GM18870 (cell line): ENCODE measurements around the gene CSNK1G1.
"Not testable (repeated sequence)": the region's sequence is repeated elsewhere in the genome, so short reads cannot be mapped to it uniquely, and the experiment has no call there.

Source experiments
- ATAC-seq: cut with Tn5 transposase; IDR thresholded peaks from one replicate; pipeline ENCODE4 v1.9.1; 2021; ENCODE audit warnings: moderate library complexity; ENCODE audit not compliant: unreplicated experiment

CSNK1G1 gene

GRCh38 chr15:64288999-64289398 lies 67.0 kb downstream of the CSNK1G1 start:
- no peak for ATAC-seq

DNA sequence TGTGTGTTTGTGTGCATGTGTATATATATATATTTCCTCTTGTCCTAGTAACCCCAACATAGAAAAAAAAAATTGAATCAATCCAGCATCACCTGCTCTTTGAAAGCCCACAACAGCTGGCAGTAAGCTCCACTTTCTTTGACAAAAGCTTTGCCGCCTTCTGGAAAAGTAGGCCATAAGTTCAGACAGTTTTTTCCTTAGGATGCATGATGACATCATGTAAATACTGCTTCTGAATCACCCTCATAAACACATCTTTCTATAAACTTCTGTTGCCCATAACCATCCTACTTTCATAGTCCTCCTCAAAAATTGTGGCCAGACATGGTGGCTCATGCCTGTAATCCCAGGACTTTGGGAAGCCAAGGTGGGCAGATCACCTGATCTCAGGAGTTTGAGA lies 67.4 kb downstream of the CSNK1G1 start:
- no peak for ATAC-seq

DNA sequence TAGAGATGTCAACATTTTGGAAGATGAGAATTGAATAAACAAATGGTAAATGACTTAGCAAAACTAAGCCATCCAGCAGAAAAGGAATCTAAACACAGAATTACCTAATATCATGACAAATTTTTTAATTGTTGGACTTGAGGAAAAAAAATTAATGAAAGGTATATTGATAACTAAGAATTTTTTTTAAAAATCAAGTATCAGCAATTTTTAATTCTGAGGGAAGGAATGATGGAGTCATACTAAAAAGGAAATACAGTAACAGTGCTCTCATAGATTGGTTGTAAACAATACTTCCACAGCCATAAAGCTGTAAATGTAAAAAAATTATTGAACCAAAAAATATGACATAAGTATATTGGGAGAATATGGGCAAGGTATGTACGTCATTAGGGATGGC lies 68.0 kb downstream of the CSNK1G1 start:
- ATAC-seq = no peak

GRCh38 chr15:64286473-64286872 lies 69.5 kb downstream of the CSNK1G1 start:
- no peak for ATAC-seq

DNA sequence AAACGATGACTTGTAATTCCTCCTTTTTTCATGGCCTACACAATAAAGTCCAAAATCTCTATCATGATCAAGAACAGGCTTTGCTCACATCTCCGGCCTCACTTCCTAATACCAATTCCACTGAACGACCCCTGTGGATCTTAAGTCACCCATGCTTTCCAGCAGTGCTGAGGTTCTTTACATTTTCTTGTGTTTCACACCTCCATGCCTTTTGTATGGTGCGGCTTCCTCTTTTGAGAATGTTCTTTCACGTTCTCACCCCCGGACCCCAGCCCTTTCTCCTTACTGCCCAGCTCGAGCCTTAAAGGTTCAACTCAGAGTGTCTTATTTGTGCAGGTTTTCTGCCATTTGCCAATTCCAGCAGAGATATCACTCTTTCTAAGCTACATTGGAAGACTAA lies 70.1 kb downstream of the CSNK1G1 start:
- no peak for ATAC-seq

- no peak for ATAC-seq
Observed at GRCh38 chr15:64285150-64285549, 70.8 kb downstream of the CSNK1G1 start.

DNA sequence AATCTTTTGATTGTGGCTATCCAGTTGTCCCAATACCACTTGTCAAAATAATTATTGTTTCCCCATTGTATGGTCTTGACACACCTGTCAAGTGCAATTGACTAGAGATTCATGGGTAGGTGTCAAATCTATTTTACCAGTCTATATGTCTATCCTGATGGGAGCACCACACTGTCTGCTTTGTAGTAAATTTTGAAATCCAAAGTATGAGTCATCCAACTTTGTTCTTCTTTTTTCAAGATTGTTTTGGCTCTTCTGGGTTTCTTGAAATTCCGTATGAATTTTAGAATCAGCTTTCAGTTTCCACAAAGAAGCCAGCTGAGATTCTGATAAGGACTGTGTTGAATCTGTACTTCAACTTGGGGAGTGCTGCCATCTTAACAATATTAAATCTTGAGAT lies 71.9 kb downstream of the CSNK1G1 start:
- no peak for ATAC-seq

DNA sequence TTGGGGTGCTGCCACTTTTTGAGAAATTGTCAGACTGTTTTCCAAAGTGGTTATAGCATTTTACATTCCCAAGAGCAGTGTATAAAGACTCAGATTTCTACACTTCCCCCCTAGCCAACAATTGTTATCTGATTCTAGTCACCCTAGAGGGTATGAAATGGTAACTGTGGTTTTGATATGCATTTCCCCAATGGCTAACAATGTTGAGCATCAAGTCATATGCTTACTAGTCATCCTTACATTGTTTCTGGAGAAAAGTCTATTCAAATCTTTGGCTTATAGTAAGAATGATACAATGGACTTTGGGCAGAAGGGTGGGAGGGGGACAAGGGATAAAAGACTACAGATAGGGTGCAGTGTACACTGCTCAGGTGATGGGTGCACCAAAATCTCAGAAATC lies 73.3 kb downstream of the CSNK1G1 start:
- ATAC-seq = no peak

GRCh38 chr15:64279131-64279530 lies 76.8 kb downstream of the CSNK1G1 start:
- ATAC-seq = no peak

DNA sequence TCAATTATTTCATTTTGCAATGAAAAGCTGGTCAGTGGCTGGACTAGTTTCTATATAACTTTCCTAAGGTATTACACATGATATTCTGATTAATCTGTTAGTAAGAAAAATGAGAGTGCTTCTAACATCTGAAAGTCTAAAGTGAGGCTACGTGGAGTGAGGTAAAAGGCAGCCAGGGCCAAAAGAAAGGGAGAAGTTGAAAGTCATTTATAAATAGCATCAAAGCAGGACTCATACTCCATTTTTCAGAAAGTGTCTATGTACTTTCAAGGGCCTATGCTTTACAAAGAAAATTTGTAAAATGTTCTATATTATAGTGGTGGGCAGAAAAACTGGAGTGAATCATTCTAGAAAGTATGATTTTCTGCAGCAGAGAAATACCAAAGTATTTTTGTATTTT lies 80.0 kb downstream of the CSNK1G1 start:
- no peak for ATAC-seq

DNA sequence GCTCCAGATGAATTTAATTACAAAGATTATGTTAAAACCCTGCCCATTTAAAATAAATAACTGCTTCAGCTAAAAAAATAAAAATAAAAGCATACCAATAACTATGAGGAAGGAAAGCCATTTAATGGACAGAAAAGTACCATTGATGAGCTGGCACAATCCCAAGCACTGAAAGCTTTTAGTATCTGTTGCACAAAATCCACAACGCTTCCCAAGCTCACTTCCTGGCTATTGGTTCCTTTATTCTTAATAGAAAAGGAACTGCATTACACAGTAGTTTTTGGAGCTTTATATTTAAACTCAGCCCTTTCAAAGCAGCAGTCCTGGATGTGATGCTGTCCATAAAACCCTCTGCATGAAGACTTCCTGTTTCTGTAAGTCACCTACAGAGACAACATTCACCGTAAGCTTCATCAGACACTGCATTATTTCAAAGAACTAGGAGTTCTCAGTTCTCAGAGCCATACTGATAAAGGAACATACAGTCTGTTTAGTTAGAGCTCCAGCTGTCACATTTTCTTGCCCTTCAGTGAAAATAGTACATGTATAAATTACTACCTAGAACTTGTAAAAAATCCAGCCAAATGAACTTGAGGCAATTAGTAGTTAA lies 81.5 kb downstream of the CSNK1G1 start:
- ATAC-seq = no peak

DNA sequence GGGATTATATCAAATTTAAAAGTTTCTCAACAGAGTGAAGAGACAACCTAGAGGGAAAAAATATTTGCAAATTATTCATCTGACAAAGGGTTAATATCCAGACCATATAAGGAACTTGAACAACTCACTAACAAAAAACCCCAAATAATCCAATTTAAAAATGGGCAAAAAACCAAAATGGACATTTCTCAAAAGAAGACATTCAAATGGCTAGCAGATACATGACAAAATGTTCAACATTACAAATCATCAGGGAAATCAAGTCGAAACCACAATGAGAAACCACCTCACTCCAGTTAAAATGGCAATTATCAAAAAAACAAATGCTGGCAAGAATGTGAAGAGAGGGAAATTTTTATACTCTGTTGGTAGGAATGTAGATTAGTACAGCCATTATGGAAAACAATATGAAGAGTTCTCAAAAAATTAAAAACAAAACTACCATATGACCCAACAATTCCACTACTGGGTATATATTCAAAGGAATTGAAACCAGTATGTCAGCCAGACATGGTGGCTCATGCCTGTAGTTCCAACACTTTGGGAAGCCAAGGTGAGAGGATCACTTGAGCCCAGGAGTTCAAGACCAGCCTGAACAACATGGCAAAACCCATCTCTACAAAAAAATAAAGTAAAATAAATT lies 88.5 kb downstream of the CSNK1G1 start:
- no peak for ATAC-seq

DNA sequence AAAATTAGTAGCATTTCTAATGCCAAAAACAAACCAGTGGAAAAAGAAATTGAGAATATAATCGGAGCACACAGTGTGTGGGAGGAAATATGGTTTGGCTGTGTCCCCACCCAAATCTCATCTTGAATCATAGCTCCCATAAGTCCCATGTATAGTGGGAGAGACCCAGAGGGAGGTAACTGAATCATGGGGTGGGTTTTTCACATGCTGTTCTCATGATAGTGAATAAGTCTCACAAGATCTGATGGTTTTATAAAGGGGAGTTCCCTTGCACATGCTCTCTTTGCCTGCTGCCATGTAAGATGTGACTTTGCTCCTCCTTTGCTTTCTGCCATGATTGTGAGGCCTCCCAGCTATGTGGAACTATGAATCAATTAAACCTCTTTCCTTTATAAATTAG lies 90.8 kb downstream of the CSNK1G1 start:
- not testable (repeated sequence) for ATAC-seq

GRCh38 chr15:64264502-64264901 lies 91.5 kb downstream of the CSNK1G1 start:
- ATAC-seq = no peak

GRCh38 chr15:64263567-64263966 lies 92.4 kb downstream of the CSNK1G1 start:
- ATAC-seq = no peak

DNA sequence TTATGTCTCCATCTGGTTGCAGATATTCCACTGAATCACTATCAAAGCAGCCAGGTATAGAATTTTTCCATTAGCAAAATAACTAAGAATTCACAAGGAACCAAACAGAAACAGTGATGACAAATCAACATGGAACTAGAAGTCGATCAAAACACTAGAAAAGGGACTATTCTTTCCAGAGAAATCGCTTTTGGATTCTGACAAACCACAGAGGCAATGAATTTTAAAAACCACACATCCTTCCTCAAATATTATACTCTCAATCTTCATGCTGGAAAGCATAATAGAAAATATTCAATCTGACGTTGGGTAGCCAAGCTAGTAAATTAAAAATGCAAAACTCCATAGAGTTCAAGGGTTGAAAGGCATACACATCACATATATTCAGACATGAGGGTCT lies 99.9 kb downstream of the CSNK1G1 start:
- ATAC-seq = no peak

DNA sequence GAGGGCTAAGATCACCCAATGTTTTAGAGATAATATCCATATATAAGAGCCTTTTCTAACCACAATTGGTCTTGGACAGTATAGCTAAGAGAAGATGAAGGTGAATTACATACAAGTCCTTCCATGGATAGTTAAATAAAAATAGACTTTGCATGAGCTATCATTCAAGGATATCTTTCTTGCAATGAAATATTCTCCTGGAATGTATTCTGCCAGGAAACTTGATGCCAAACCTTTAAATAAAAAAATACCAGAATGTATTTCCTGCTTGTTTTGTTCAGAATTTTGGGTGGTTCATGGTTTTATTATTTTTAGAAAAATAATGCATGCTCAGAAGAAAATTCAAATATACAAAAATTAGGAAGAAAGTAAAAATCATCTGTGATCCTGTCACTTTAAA lies 104.3 kb downstream of the CSNK1G1 start:
- ATAC-seq = no peak

DNA sequence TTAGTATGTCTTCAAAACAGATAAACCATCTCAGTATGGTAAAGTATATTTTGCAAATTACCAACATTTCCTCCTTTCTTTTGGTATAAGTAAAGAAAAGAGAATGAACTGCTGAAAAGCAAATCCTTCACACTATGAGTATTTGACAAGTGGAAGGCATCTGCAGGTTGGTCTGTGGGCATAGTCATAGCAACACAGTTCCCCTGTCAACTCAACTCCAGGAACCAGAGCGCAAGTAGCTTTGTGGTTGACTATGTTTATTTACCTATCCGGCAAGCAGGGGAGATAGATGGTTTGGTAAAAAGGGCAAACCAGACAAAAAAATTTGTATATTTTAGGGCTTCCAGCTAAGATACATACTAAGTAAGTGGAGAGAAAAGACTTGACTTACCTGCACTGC lies 104.9 kb downstream of the CSNK1G1 start:
- ATAC-seq = no peak

DNA sequence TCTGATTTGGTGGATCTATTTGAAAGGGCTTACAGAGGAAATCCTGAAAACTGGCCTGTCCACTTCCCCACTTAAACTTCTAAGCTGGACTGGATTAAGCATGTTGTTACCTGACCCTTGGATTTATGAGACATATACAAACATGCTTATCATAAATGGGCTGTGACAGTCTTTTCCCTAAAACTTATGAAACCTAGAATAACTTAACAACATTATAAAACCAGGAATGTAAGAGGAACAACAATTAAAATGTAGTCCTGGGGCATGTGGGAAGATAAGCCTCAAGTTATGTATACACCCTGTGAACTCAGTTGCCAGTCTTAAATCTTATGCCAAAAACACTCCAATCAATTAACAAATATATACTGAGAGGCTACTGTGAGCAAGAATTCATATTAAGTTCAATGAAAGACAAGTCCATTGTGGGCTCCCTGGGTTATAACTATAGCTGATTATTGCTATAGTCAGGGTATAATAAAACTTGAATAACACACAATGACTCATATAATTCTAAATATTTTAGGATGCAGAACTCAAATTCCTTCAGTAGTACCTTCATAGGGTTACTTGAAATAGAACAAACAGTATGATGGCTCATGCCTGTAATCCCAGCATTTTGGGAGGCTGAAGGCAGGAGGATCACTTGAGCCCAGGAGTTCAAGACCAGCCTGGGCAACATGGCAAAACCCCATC lies 105.9 kb downstream of the CSNK1G1 start:
- ATAC-seq = no peak

DNA sequence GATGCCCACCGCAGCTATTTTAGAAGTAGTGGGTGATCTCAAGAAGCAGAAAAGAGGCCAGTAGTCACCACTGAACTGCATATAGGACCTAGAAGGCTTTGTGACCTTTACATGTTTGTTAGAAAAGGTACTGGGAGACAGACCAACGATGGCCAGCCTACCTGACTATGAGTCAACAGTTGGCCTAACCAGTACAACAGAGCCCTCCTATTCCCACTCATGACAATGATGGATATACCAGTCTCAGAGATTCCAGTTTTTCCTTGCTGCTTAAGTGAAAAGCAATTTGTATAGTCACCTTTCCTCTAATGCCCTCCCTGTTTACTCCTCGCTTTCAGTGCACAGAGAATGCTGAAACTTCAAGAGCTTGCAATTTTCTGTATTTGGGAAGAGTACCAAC lies 106.6 kb downstream of the CSNK1G1 start:
- ATAC-seq = no peak

DNA sequence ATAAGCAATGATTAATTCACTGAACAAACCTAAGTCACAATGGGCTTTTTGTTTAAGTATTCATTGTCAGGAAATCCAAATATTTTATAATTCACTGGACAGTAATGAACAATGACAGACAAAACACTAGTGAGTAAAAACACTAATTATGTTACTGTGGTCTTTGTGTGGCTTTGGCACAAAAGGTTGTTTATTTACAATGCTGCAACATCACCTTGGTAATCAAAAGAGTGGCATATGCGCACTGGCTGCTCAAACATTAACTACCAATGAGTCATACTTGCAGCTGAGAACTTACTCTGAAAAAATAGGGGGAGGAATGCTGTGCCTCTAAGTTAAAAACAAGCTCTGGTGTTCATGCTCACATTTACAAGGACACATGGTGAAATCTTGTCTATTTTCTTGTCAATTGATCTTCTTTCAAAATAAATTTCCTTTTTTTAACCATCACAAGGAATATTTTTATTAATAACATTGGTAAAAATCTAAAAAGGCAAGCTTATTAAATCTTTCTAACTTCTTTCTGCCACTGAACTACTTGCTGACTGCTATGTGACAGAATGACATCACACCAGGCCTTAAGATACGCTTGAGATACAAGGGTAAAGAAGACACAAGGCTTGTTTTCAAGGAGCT lies 107.9 kb downstream of the CSNK1G1 start:
- ATAC-seq = peak; percentile 68

- no peak for ATAC-seq
Observed at GRCh38 chr15:64247535-64247905, 108.5 kb downstream of the CSNK1G1 start.
